ENCODE measurements around the gene SLC38A8. TPM values are rescaled to one million over a fixed set of nuclear protein-coding genes. Genes with fewer than 3 reads are reported as not detected.

The SLC38A8 gene
- total RNA-seq, 1 donor from 2014 or later, result not detected

- DNase-seq (ENCODE audit: low spot score), result no peak
Observed at GRCh38 chr16:84032458-84033178, 10.0 kb downstream of the SLC38A8 start.

GRCh38 chr16:84031556-84031955, 11.0 kb downstream of the SLC38A8 start:
- DNase-seq (ENCODE audit: low spot score), result no peak

GRCh38 chr16:84029297-84030047, 13.1 kb downstream of the SLC38A8 start:
- DNase-seq (ENCODE audit: low spot score), result no peak

- no peak for DNase-seq (ENCODE audit: low spot score)
Observed at GRCh38 chr16:84027625-84028024, 15.0 kb downstream of the SLC38A8 start.

GRCh38 chr16:84026606-84027005, 16.0 kb downstream of the SLC38A8 start:
- DNase-seq (ENCODE audit: low spot score), result no peak

GRCh38 chr16:84024854-84025253, 17.7 kb downstream of the SLC38A8 start:
- no peak for DNase-seq (ENCODE audit: low spot score)

- no peak for DNase-seq (ENCODE audit: low spot score)
Observed at GRCh38 chr16:84022644-84023043, 20.0 kb downstream of the SLC38A8 start.

GRCh38 chr16:84021488-84021887, 21.1 kb downstream of the SLC38A8 start:
- DNase-seq (ENCODE audit: low spot score), result no peak

- DNase-seq (ENCODE audit: low spot score), result no peak
Observed at GRCh38 chr16:84020353-84020752, 22.2 kb downstream of the SLC38A8 start.

GRCh38 chr16:84018710-84019109, 23.9 kb downstream of the SLC38A8 start:
- no peak for DNase-seq (ENCODE audit: low spot score)

GRCh38 chr16:84016477-84016876, 26.1 kb downstream of the SLC38A8 start:
- DNase-seq (ENCODE audit: low spot score), result no peak

GRCh38 chr16:84015399-84015798, 27.2 kb downstream of the SLC38A8 start:
- DNase-seq (ENCODE audit: low spot score), result no peak

- no peak for DNase-seq (ENCODE audit: low spot score)
Observed at GRCh38 chr16:84014570-84015327, 27.8 kb downstream of the SLC38A8 start.

GRCh38 chr16:84013787-84014569, 28.6 kb downstream of the SLC38A8 start:
- no peak for DNase-seq (ENCODE audit: low spot score)

- no peak for DNase-seq (ENCODE audit: low spot score)
Observed at GRCh38 chr16:84009282-84009681, 33.3 kb downstream of the SLC38A8 start.

- no peak for DNase-seq (ENCODE audit: low spot score)
Observed at GRCh38 chr16:84007965-84008364, 34.6 kb downstream of the SLC38A8 start.

- DNase-seq (ENCODE audit: low spot score), result no peak
Observed at GRCh38 chr16:84007520-84007919, 35.1 kb downstream of the SLC38A8 start.

- no peak for DNase-seq (ENCODE audit: low spot score)
Observed at GRCh38 chr16:84005391-84005790, 37.2 kb downstream of the SLC38A8 start.

- DNase-seq (ENCODE audit: low spot score), result no peak
Observed at GRCh38 chr16:84004442-84004841, 38.2 kb downstream of the SLC38A8 start.

GRCh38 chr16:84003038-84003437, 39.6 kb downstream of the SLC38A8 start:
- no peak for DNase-seq (ENCODE audit: low spot score)

GRCh38 chr16:84001726-84002125, 40.9 kb downstream of the SLC38A8 start:
- DNase-seq (ENCODE audit: low spot score), result no peak
